Anterior cingulate cortex (tissue), 58 donors: Measurements from ENCODE around the gene NTRK2.
"Not testable (repeated sequence)": the region's sequence is repeated elsewhere in the genome, so short reads cannot be mapped to it uniquely, and the experiment has no call there.

ENCODE experiments used
- DNase-seq, 58 donors: peaks; one replicate each; lab custom pipeline; 2025; lab: John Stamatoyannopoulos, UW

The NTRK2 gene

DNA sequence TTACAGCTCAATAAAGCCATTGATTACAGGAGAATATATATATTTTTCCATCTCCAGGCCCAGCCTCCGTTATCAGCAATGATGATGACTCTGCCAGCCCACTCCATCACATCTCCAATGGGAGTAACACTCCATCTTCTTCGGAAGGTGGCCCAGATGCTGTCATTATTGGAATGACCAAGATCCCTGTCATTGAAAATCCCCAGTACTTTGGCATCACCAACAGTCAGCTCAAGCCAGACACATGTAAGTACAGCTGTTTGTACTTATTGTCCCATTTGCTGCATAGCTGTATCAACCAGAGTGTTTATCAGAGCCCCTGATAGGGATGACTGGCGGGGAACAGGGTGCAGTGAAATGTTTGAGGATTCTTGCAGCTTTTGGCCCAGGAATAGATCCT, 197.7 kb downstream of the NTRK2 start:
- DNase-seq = no peak

DNA sequence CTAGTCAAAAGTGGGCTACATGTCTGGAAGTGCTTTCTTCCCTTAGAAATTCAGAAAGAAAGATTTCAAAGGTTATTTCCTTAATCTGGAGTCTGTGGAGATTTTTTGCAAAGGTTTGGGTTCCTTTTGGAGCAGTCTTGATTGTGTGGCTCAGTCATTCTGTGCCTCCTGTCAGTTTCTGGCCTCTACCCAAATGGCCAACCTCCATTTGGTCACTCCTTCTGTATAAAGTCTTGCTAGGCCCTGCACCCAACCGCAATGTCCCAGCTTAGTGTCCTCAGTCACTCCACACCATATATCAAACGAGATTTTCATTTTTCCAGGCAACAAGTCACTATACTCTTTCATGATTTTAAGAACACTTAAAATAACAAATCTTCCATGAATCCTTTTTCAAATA, 199.6 kb downstream of the NTRK2 start:
- peak in 1 of 58 donors; percentile 3 for DNase-seq

GRCh38 chr9:84871983-84872382, 202.5 kb downstream of the NTRK2 start:
- DNase-seq = no peak

- no peak for DNase-seq
Measured at GRCh38 chr9:84874022-84874421, 204.5 kb downstream of the NTRK2 start.

DNA sequence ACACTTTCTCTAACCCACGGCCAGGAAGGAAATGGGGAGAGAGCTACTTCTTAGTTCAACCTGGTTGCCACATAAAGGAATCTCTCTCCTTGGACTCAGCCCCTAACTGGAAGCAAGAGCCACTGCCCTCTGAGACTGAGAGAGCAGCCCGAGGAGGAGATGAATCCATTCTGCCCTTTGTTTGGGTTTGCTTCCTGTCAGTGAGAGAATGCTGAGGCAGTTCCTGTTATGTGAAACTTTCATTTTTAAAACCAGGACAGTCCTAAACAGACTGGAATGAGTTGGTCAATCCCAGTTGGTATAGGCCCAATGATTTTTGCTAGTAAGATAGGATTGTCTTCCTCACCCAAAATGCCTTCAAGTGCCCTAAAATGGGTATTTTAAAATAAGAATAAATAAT, 205.1 kb downstream of the NTRK2 start:
- no peak for DNase-seq

DNA sequence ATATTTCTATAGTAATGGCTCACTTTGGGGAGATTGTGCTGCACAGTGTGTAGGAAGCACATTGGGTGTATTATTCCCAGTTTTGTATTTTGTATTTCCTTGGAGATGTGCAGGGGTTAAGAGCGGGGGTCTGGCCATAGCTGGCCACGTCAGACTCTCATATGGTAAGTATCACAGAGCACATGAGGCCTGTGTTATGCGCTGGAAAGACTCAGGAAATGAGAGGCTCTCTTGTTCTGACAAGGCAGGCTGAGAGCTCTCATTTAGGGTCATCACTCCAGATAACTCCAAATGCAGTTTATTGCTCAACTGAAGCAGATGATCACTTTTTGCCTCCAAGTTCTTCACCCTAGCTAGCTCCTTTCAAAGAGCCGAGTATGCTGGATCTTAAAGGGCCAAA, 205.7 kb downstream of the NTRK2 start:
- no peak for DNase-seq

DNA sequence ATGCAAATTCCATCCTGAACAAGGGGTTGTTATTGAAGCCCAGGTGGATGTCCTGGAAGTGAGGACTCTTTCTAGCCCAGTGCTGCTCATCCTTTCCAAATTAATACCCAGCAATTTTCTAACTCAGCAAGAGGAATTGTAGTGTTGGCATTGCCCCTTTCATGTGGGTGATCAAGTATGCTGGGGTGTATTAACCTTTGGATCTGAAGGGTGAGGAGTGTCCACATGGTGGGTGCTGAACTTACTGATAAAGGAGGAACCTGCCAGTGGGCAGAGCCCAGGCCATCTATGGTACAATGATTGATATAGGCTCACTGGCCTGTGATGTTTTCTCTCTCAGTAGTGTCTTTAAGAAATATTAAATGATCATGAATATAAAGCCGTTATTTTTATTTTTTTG, 210.1 kb downstream of the NTRK2 start:
- no peak for DNase-seq

- DNase-seq = no peak
Measured at GRCh38 chr9:84880835-84881234, 211.3 kb downstream of the NTRK2 start.

- DNase-seq = no peak
Measured at GRCh38 chr9:84886866-84887265, 217.3 kb downstream of the NTRK2 start.

DNA sequence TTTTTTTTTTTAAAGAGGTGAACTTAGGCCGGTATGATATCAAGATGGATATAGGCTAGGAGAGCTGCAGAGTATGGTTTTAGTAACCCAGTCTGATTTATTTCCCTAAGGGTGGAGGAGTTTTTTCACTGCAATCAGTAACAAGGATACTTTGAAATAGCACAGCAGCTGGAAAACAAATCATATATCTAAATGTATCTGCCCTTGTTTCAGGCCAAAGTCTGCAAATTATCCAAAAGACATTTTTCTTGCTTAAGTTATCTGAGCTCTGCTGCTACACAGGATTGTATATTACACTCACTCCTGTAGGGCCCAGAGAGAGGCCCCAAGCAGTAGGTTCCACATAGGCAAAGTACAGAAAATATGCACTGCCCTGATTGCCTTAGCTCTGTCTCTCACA, 222.4 kb downstream of the NTRK2 start:
- DNase-seq = no peak

- DNase-seq = no peak
Measured at GRCh38 chr9:84893419-84894128, 224.0 kb downstream of the NTRK2 start.

DNA sequence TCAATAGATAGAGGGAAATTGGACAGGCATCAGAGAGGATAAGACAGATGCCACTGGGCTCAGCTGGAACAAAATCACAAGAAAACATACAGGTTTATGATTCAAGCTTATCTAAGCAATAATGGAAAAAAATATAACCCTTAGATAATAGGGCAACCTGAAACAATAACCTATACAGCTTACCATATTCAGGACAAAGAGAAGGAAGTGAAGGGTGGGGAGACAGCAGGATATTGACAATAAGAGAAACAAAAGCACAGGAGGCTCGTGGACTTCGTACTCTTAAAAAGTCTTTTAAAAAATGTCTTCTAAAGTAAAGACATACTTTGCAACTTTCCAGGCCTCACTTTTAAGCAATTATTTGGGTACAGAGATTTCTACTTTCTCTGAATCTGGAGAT, 225.3 kb downstream of the NTRK2 start:
- no peak for DNase-seq

DNA sequence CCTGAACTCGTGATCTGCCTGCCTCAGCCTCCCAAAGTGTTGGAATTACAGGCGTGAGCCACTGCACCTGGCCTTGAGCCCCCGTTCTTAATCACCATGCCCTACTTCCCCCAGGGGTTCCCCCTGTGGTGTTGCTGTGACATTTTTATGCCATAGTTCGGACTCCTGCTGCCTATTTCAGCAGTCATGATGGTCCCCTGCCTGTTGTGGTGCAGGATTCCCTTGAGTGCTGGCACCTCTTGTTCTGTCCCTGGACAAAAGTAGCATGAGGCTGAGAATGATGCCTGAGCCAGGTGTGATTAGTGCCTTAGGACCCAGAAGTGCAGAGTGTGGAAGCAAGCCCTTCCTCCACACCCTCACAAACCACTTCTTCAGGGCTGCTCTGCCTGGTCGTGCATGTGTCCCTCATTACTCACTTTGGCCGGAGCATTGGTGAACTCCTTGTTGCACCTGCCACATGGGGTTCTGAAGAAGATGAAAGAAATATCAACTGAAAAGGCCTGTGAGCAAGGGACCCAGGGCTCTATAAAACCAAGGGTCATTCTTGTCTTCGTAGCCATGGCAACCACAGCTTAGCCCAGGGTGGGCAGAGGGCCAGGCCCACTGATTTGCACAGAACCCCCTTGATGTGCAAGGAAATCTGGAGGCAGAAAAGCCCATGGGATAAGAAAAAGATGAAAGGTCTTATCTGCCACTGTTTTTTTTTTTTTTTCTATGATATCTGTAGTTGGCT, 228.0 kb downstream of the NTRK2 start:
- peak in 8 of 58 donors; percentile 2 to 30 (median 16) for DNase-seq

- DNase-seq = no peak
Measured at GRCh38 chr9:84898188-84898587, 228.7 kb downstream of the NTRK2 start.

DNA sequence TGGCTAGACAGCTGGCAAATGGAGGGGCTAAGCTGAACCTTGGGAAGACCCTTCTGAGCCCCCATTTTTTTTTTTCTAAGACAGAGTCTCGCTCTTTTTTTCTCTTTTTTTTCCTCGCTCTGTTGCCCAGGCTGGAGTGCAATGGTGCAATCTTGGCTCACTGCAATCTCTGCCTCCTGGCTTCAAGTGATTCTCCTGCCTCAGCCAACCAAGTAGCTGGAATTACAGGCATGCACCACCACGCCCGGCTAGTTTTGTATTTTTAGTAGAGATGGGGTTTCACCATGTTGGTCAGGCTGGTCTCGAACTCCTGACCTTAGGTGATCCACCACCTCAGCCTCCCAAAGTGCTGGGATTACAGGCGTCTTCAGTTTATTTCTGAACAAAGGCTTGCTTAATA, 229.1 kb downstream of the NTRK2 start:
- not testable (repeated sequence) for DNase-seq

- DNase-seq = no peak
Measured at GRCh38 chr9:84899326-84899725, 229.8 kb downstream of the NTRK2 start.

- no peak for DNase-seq
Measured at GRCh38 chr9:84900421-84900820, 230.9 kb downstream of the NTRK2 start.

DNA sequence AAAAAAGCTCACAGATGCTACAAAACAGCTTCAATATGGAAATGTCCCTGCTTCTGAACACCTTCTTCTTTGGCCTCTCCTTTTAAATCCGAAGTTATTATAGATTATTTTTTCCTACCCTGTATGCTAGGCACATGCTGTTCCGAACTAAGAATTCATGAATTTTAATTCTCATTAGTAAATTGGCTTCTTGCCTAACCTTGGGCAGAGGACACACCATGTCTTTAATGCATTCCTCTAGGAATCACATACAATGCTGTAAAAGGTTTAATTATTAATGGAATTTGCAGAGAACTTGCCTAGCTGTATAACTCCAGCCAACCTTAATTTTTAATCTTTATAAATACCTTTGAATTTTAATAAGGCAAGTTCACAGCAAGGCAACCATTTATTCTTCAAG, 234.4 kb downstream of the NTRK2 start:
- DNase-seq = no peak

DNA sequence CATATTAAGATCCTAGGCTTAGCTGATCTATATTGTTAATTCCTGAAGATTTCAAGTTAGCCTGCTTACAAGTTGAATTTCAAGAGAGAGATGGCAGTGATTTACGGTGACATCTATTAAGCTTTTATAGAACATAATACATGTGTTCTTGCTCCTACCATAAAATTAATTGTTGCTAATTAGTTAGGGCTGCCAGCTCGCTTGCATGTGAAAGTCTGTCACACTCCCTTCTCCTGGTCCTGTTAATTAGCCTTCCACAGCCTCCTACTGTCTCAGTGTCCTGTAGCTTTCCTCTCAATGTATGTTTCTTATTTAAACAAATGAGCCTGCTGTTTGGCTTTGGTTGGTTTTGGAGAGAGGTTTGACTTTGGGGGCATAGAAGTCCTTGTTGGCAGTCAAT, 247.2 kb downstream of the NTRK2 start:
- no peak for DNase-seq

DNA sequence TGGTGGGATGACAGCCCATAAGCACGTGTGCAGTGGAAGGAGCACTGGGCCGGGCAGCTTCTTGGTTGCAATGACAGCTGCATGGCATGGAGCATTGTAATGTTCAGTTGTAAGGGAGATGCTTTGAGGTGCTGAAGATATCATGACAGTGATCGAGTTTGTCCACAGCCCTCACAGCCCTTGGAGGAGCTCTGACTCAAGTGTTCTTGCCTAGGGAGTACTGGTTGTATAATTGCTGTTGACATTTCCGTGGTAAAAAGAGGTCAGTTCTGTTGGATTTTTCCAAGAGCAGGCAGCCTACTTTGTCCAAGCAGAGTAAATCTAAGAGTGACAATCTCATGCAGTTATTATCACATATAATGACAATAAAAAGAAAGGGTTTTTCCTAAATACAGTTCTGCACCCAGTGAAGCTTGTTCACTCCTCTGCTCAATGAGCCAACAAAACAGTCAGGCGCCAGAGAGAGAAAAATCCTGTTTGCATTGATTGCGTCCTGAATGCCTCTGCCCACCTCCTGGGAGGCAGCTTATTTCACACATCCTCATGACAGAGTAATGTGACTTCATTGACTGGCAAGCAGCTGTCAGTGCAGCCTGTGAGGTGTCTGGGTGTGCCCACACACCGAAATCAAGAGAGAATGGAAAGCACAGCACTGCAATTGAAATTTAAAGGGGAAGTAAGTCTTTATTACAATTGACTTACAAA, 248.0 kb downstream of the NTRK2 start:
- DNase-seq = peak in 38 of 58 donors; percentile 9 to 83 (median 37)

DNA sequence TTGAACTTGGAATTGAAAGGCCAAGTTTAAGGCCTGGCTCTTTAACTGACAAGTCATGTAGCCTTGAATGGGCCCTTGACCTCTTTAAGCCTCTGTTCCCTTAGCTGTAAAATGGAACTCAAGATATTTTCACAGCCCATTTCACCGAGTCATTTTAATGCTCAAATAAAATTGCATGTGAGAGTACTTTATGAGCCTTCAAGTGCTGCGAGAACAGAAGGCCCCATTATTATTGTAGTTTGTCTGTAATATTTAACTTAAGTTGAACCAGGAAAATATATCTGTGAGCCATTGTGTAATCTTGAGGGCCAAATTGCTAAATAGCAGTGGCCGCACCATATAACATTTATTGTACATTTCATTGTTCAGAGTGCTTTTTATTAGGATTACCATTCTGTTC, 249.9 kb downstream of the NTRK2 start:
- DNase-seq = no peak

DNA sequence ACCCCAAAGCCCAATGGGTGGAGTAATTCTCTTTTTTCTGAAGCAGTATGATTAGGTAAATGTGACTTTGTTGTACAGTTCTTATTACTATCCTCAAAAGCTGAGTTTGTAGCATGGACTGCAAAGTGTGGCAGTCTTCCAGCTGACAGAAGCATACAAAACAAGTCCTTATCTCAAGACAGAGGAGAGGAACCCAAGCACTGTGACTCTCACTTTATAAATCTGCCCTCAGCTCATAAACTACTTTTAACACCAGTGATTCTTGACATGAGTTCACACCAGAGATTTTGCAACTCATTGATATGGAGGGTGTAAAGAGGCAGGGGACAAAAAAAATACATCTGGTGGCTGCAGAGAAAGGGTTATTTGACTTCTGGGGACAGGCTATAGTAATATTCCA, 251.6 kb downstream of the NTRK2 start:
- no peak for DNase-seq
